H1 (cell line): ENCODE measurements around the gene CCSER2. TPM values are rescaled to one million over a fixed set of nuclear protein-coding genes. Genes with fewer than 3 reads are reported as not detected.

Experiments
- CTCF ChIA-PET: fragments of 300-600 bp; sonication (Branson Sonifier 250); formaldehyde crosslinking; loops from one replicate; lab custom pipeline; 2021; ENCODE audit not compliant: partially characterized antibody; lab: Charles Lee
- POLR2A ChIA-PET: fragments of 300-600 bp; sonication (Branson Sonifier 250); formaldehyde crosslinking; loops from one replicate; lab custom pipeline; 2021; ENCODE audit warnings: inconsistent platforms; ENCODE audit not compliant: partially characterized antibody; lab: Charles Lee
- DNase-seq, 2 experiments: peaks; one replicate each; pipeline versions ENCODE4 v3.0.0 to v3.0.0-alpha.2; 2010 to 2022; ENCODE audit warnings: low spot score in 2 of 2, low read depth in 1 of 2, mixed read lengths in 1 of 2
- FAIRE-seq: peaks from 2 replicates; lab custom pipeline; 2011; peaks lifted over from hg19 to GRCh38; lab: Jason Lieb, UNC
- H2AFZ ChIP-seq: 2 replicates; pipeline ENCODE4 v1.8.1; 2012; ENCODE audit warnings: low read length, inconsistent platforms
- H2AK5ac ChIP-seq: 2 replicates; pipeline ENCODE4 v1.6.1; 2013; ENCODE audit warnings: low read depth, low read length
- H2BK120ac ChIP-seq: replicated peaks from 2 replicates; pipeline ENCODE3; 2013; ENCODE audit warnings: low read depth, low read length, inconsistent platforms
- H2BK12ac ChIP-seq: 2 replicates; pipeline ENCODE4 v1.6.1; 2013; ENCODE audit warnings: low read depth, low read length
- H2BK15ac ChIP-seq: 2 replicates; pipeline ENCODE4 v1.6.1; 2013; ENCODE audit warnings: low read length
- H2BK20ac ChIP-seq: 2 replicates; pipeline ENCODE4 v1.6.1; 2013; ENCODE audit warnings: low read length
- H2BK5ac ChIP-seq: 2 replicates; pipeline ENCODE4 v1.6.1; 2013; ENCODE audit warnings: low read depth, low read length
- H3K14ac ChIP-seq: 2 replicates; pipeline ENCODE4 v1.6.1; 2013; ENCODE audit warnings: inconsistent platforms; ENCODE audit not compliant: insufficient read length
- H3K18ac ChIP-seq: 2 replicates; pipeline ENCODE4 v1.6.1; 2013; ENCODE audit warnings: low read length; ENCODE audit errors: extremely low read depth
- H3K23ac ChIP-seq: 2 replicates; pipeline ENCODE4 v1.6.1; 2013; ENCODE audit warnings: inconsistent platforms; ENCODE audit not compliant: insufficient read length
- H3K23me2 ChIP-seq: 2 replicates; pipeline ENCODE4 v1.6.1; 2013; ENCODE audit warnings: low read depth, low read length
- H3K27ac ChIP-seq: 2 replicates; pipeline ENCODE4 v1.6.1; 2011; ENCODE audit warnings: low read depth, low read length, inconsistent platforms
- H3K27me3 ChIP-seq, 4 experiments: replicated peaks in 1 of 4; 1 replicate in 1 of 4; 2 replicates in 3 of 4; pipeline versions ENCODE4 v1.6.1 to v1.8.1; 2011 to 2013; ENCODE audit warnings: low read length in 3 of 4, mild to moderate bottlenecking in 3 of 4, inconsistent platforms in 2 of 4, mixed read lengths in 2 of 4, moderate library complexity in 1 of 4; ENCODE audit not compliant: control insufficient read depth in 3 of 4, insufficient read depth in 3 of 4; ENCODE audit errors: extremely low read depth in 1 of 4
- H3K36me3 ChIP-seq, 4 experiments: 2 replicates each; pipeline versions ENCODE4 v1.6.1 to v1.8.1; 2011 to 2013; ENCODE audit warnings: mild to moderate bottlenecking in 4 of 4, low read length in 3 of 4, moderate library complexity in 2 of 4, control low read depth in 1 of 4, inconsistent platforms in 1 of 4; ENCODE audit not compliant: insufficient read depth in 4 of 4, control insufficient read depth in 2 of 4
- H3K4ac ChIP-seq: replicated peaks from 2 replicates; pipeline ENCODE3; 2013; ENCODE audit warnings: low read length, low read depth, mixed read lengths, inconsistent platforms; ENCODE audit not compliant: insufficient read length
- H3K4me1 ChIP-seq, 4 experiments: replicated peaks in 1 of 4; 1 replicate in 1 of 4; 2 replicates in 3 of 4; pipeline versions ENCODE4 v1.6.1 to v1.8.1; 2011 to 2013; ENCODE audit warnings: low read length in 3 of 4, inconsistent platforms in 2 of 4, mixed read lengths in 1 of 4; ENCODE audit not compliant: insufficient read depth in 4 of 4, control insufficient read depth in 3 of 4
- H3K4me2 ChIP-seq, 2 experiments: 2 replicates each; pipeline versions ENCODE4 v1.6.1 to v1.8.1; 2011 to 2013; ENCODE audit warnings: low read depth in 2 of 2, low read length in 2 of 2, control low read depth in 1 of 2, inconsistent platforms in 1 of 2, mild to moderate bottlenecking in 1 of 2; ENCODE audit not compliant: insufficient read depth in 1 of 2
- H3K4me3 ChIP-seq, 4 experiments: fragments of 200-600, 300-600 bp in 1 of 4; sonication (generic), shearing (Covaris generic), sonication (Bioruptor Twin) in 1 of 4; 2 replicates each; pipeline versions ENCODE4 v1.5.1 to v1.8.1; 2011 to 2016; ENCODE audit warnings: low read length in 4 of 4, low read depth in 3 of 4, control low read depth in 2 of 4, inconsistent platforms in 2 of 4, mild to moderate bottlenecking in 2 of 4, mixed read lengths in 1 of 4, moderate library complexity in 1 of 4; ENCODE audit not compliant: insufficient read depth in 2 of 4; ENCODE audit errors: extremely low read depth in 1 of 4
- H3K56ac ChIP-seq: replicated peaks from 2 replicates; pipeline ENCODE3; 2013; ENCODE audit warnings: low read depth, mild to moderate bottlenecking, mixed read lengths, low read length, inconsistent platforms; ENCODE audit not compliant: insufficient read length
- H3K79me1 ChIP-seq: 2 replicates; pipeline ENCODE4 v1.6.1; 2013; ENCODE audit warnings: low read depth, low read length, control low read depth
- H3K79me2 ChIP-seq, 2 experiments: 2 replicates each; pipeline versions ENCODE4 v1.6.1 to v1.8.1; 2012 to 2013; ENCODE audit warnings: low read length in 2 of 2, mild to moderate bottlenecking in 2 of 2, inconsistent platforms in 1 of 2; ENCODE audit not compliant: insufficient read depth in 2 of 2, control insufficient read depth in 1 of 2
- H3K9ac ChIP-seq, 4 experiments: replicated peaks in 1 of 4; 1 replicate in 1 of 4; 2 replicates in 3 of 4; pipeline versions ENCODE4 v1.6.1 to v1.8.1; 2011 to 2013; ENCODE audit warnings: low read depth in 3 of 4, low read length in 3 of 4, control low read depth in 2 of 4, mild to moderate bottlenecking in 2 of 4, moderate library complexity in 2 of 4, inconsistent platforms in 1 of 4; ENCODE audit errors: extremely low read depth in 1 of 4
- H3K9me3 ChIP-seq, 2 experiments: 2 replicates each; pipeline versions ENCODE4 v1.6.1 to v1.8.1; 2012 to 2013; ENCODE audit warnings: mild to moderate bottlenecking in 2 of 2, moderate library complexity in 2 of 2, control low read depth in 1 of 2, inconsistent platforms in 1 of 2, low read depth in 1 of 2, low read length in 1 of 2, mixed read lengths in 1 of 2; ENCODE audit not compliant: insufficient read depth in 2 of 2
- H4K20me1 ChIP-seq, 2 experiments: replicated peaks in 1 of 2; 2 replicates each; pipeline versions ENCODE3 to v1.8.1; 2011 to 2013; ENCODE audit warnings: inconsistent platforms in 2 of 2, low read length in 2 of 2, mild to moderate bottlenecking in 1 of 2; ENCODE audit not compliant: insufficient read depth in 2 of 2, control insufficient read depth in 1 of 2
- H4K5ac ChIP-seq: 2 replicates; pipeline ENCODE4 v1.6.1; 2013; ENCODE audit warnings: low read length, low read depth, mixed read lengths, inconsistent platforms; ENCODE audit not compliant: insufficient read length
- H4K8ac ChIP-seq: 2 replicates; pipeline ENCODE4 v1.8.0; 2013; ENCODE audit warnings: mild to moderate bottlenecking, moderate library complexity, low read length, inconsistent platforms; ENCODE audit not compliant: insufficient read depth; ENCODE audit errors: extremely low read depth
- H4K91ac ChIP-seq: replicated peaks from 2 replicates; pipeline ENCODE3; 2013; ENCODE audit warnings: low read length, mixed read lengths, inconsistent platforms; ENCODE audit not compliant: insufficient read length
- CEBPB ChIP-seq: IDR thresholded peaks from 2 replicates; pipeline ENCODE4 v1.6.1; 2012; ENCODE audit warnings: low read depth, low read length
- GABPA ChIP-seq: IDR thresholded peaks from 2 replicates; pipeline ENCODE4 v1.6.1; 2011; ENCODE audit warnings: mild to moderate bottlenecking, low read length, moderate library complexity, borderline replicate concordance; ENCODE audit not compliant: insufficient read depth
- WGBS, 2 experiments: shearing (Covaris generic) in 1 of 2; methylation state at CpG; one replicate each; pipeline versions ENCODE4 v1.1.6 to v1.1.7; 2013 to 2015; ENCODE audit warnings: low lambda C conversion rate in 2 of 2, mixed read lengths in 2 of 2, inconsistent platforms in 1 of 2, low coverage in 1 of 2, missing lambda C conversion rate in 1 of 2; ENCODE audit not compliant: insufficient replicate concordance in 2 of 2, insufficient coverage in 1 of 2, insufficient read length in 1 of 2; ENCODE audit errors: extremely low coverage in 1 of 2, missing lambda C conversion rate in 1 of 2; 5-methylcytosine and 5-hydroxymethylcytosine counted together
- polyA plus RNA-seq, 7 experiments: library from polyadenylated mRNA; depleted of rRNA in 3 of 7; stranded (reverse) in 5 of 7; unstranded in 2 of 7; fragments of >200 nt in 5 of 7; fragments of 200-250 nt in 2 of 7; gene quantifications; 1 replicate in 5 of 7; 2 replicates in 1 of 7; 4 replicates in 1 of 7; pipeline versions ENCODE4 v1.2.1 to v1.2.3, GENCODE V29; 2011 to 2013; ENCODE audit warnings: missing spikeins in 2 of 7, mixed read lengths in 2 of 7
- total RNA-seq: library from RNA; stranded (reverse); fragmentation: NEBNext Ultra II Directional; extraction: Animal tissue kit (Norgen Biotek cat#: 25700); gene quantifications from 2 replicates; pipeline ENCODE4 v1.2.1, GENCODE V29; 2021

Gene CCSER2
- total and polyA plus RNA-seq, 2 of the 8 experiments (the other 6 are each of a cell fraction or from before 2014, with no cell fraction given), result 6.9 to 30.5 TPM

DNA sequence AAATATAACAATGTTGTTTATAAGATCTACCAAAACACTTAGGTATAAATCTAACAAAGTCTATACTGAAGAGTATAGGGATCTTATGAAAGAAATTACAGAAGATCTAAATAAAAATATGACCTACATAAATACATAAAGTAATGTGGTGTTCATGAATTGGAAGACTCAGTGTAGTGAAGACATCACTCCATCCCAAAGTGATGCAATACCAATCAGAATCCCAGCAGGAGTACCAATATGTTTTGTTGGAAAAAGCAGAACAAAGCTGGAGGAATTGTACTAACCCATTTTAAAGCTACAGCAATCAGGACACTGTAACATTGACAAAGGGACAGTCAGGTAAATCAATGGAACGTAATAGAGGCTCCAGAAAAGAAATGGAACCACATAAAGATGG, 76.4 kb downstream of the CCSER2 start:
- CTCF ChIA-PET, result interaction anchor here (1.5 to 2.0 kb wide), 2 partner anchors 25 to 133 kb away, joined by 5 to 9 read pairs; no protein-coding TSS in a partner anchor
- Histone ChIP-seq H2BK20ac (no peak overlapping the region), H4K5ac (no peak overlapping the region), H3K36me3 (no peaks in the 10 kb centered on the region), H3K18ac (no peak overlapping the region), H3K56ac (no peak overlapping the region), H3K14ac (no peak overlapping the region), H3K4me3 (no peak overlapping the region), H3K4me1 (peaks cover 0 to 3% (median 0%) of the 10 kb centered on the region in 4 experiments; a peak in 2 of 7 replicates), H3K79me2 (peaks cover 0 to 3% of the 10 kb centered on the region in 2 experiments; a peak in 1 of 4 replicates), H4K20me1 (no peaks in the 10 kb centered on the region), H3K23ac (no peak overlapping the region), H3K23me2 (no peaks in the 10 kb centered on the region), H2BK12ac (no peak overlapping the region), H3K27me3 (no peaks in the 10 kb centered on the region), H2BK5ac (no peak overlapping the region), H2BK15ac (no peak overlapping the region), H4K91ac (no peak overlapping the region), H3K79me1 (no peaks in the 10 kb centered on the region), H2AFZ (no peak overlapping the region), H3K4ac (no peak overlapping the region), H3K4me2 (no peak overlapping the region), H4K8ac (no peak overlapping the region), H2AK5ac (no peak overlapping the region), H3K9me3 (no peaks in the 10 kb centered on the region), H3K9ac (no peak overlapping the region), H3K27ac (no peak overlapping the region), H2BK120ac (no peak overlapping the region)
- DNase-seq (no peak), FAIRE-seq (no peak)
- POLR2A ChIA-PET, result no interaction called here
- TF ChIP-seq CEBPB (peak; percentile 30; the same call in 1 of the 2 replicates), GABPA (no peak)
- 89% methylated on average over 1 of the region's 1 CpG; no CpG with 5 or more reads in 1 of the 2 experiments for WGBS, 2 experiments
